DND-41 (cell line): ENCODE measurements around the gene DNTT.

Experiments
- CTCF ChIP-seq: IDR thresholded peaks from 2 replicates; pipeline ENCODE4 v1.5.1; 2012; ENCODE audit warnings: borderline replicate concordance, low read length, moderate library complexity, mild to moderate bottlenecking; ENCODE audit not compliant: poor library complexity, severe bottlenecking; ENCODE audit errors: extremely low read depth
- EZH2 ChIP-seq: IDR thresholded peaks from 3 replicates; pipeline ENCODE4 v1.6.1; 2012; ENCODE audit warnings: borderline replicate concordance, low read depth, mild to moderate bottlenecking, moderate library complexity, low read length, inconsistent platforms; ENCODE audit not compliant: severe bottlenecking

- no peak for TF ChIP-seq CTCF
- TF ChIP-seq EZH2, result no peak
Measured at GRCh38 chr10:96266118-96266770, 38.0 kb upstream of the DNTT start.
